Fibroblast of pulmonary artery (primary cell): ENCODE data around the gene TMEM273.

Experiments
- DNase-seq: peaks from one replicate; pipeline ENCODE4 v3.0.0-alpha.2; 2010; ENCODE audit warnings: low read depth
- H3K4me3 ChIP-seq: replicated peaks from 2 replicates; pipeline ENCODE4 v1.5.1; 2011; ENCODE audit warnings: low read depth, mild to moderate bottlenecking, control low read depth, low read length, moderate library complexity
- TF ChIP-seq, protein P1 (sequence below): IDR thresholded peaks from 2 replicates; pipeline ENCODE4 v1.5.1; 2011; ENCODE audit warnings: mild to moderate bottlenecking, control low read depth, low read length, inconsistent platforms; ENCODE audit errors: missing control alignments

The TMEM273 gene

DNA sequence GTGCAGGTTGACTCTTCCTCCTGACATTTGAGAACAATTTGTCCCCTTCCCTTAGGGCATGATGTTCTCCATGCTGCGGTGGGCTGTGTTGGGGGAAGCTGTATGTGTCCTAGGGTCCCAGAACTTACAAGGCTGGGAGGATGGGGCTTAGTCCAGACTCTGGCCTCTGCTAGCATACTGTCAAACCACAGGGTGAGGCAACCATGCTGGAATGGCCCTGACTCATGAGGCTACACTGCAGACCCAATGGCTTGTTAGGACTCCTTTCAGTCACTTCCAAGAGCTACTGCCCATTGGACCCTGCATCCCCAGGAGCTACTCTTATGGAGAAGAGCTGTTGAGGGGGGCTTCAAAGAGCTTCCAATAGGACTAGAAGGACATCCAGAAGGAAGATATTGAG is 34.2 kb downstream of the TMEM273 start:
- no peak for DNase-seq
- H3K4me3 ChIP-seq, result no peak overlapping the region
- TF ChIP-seq, protein P1, sequence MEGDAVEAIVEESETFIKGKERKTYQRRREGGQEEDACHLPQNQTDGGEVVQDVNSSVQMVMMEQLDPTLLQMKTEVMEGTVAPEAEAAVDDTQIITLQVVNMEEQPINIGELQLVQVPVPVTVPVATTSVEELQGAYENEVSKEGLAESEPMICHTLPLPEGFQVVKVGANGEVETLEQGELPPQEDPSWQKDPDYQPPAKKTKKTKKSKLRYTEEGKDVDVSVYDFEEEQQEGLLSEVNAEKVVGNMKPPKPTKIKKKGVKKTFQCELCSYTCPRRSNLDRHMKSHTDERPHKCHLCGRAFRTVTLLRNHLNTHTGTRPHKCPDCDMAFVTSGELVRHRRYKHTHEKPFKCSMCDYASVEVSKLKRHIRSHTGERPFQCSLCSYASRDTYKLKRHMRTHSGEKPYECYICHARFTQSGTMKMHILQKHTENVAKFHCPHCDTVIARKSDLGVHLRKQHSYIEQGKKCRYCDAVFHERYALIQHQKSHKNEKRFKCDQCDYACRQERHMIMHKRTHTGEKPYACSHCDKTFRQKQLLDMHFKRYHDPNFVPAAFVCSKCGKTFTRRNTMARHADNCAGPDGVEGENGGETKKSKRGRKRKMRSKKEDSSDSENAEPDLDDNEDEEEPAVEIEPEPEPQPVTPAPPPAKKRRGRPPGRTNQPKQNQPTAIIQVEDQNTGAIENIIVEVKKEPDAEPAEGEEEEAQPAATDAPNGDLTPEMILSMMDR, result no peak

DNA sequence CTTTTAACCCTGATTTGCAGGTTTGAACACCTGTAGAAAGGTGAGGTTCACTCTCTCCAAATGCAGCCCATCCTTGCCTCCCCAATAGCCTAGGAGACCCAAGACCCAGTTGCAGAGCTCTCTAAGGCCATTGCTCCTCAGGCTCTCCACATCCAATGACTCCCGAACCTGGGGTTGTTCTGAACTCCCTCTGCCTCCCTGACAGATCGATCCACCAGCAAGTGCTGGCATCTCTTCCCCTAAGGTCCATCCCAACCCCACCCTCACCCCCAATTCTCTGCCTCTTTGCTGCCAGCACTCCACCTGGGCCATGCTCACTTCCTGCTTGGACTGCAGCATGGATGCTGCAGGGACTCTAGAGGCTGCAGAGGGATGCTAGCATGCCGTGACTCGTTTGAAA is 35.1 kb downstream of the TMEM273 start:
- no peak for DNase-seq

DNA sequence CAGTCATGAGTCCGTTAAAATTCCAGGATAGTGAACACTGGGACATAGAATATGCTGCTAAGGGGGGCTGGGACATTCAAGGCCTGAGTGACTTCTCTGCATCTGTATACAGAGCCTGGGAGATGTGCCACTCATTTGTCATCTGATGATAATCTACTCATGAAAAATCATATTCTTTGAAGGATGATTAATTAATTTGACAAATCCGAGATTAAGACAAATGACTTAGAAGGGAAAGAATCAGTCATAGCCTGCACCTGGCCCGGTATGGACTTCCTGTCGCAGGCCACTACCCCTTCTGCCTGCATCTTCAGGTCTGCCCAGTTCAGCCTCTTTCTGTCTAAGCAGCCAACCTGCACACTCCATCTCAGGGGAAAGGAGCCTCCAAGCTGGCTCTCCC is 35.5 kb downstream of the TMEM273 start:
- no peak overlapping the region for H3K4me3 ChIP-seq
- DNase-seq, result no peak
- TF ChIP-seq, protein P1, result no peak

More for the DNA sequence above, 35.1 kb downstream of the TMEM273 start:
- TF ChIP-seq, protein P1, result no peak
- H3K4me3 ChIP-seq, result no peak overlapping the region

DNA sequence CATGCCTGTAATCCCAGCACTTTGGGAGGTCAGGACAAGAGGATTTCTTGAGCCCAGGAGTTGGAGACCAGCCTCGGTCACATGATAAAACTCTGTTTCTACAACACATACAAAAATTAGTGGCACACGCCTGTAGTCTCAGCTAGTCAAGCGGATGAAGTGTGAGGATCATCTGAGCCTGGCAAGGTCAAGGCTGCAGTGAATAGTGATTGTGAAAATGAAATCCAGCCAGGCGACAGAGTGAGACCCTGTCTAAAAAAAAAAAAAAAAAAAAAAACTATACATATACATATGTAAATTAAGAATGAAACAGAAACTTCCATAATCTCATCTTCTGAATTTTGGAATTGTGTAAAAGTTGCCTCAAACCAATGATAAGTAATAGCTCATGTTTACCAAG is 36.2 kb downstream of the TMEM273 start:
- TF ChIP-seq, protein P1, result no peak
- no peak for DNase-seq
- no peak overlapping the region for H3K4me3 ChIP-seq

DNA sequence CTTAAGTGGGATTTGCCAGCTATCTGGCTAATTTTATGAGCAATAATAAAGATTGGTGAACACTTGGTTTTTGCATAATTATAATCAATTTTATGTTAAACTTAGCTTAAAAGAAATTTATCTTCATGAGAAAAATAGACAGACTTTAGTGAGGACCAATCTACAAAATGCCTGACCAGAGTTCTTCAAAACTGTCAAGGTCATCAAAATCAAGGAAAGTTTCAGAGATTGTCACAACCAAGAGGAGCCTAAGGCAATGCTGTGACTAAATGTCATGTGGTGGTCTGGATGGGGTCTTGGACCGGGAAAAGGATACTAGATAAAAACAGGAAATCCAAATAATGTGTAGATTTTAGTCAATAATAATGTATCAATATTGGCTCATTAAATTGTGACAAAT is 36.7 kb downstream of the TMEM273 start:
- H3K4me3 ChIP-seq, result no peak overlapping the region
- no peak for DNase-seq
- TF ChIP-seq, protein P1, result no peak

DNA sequence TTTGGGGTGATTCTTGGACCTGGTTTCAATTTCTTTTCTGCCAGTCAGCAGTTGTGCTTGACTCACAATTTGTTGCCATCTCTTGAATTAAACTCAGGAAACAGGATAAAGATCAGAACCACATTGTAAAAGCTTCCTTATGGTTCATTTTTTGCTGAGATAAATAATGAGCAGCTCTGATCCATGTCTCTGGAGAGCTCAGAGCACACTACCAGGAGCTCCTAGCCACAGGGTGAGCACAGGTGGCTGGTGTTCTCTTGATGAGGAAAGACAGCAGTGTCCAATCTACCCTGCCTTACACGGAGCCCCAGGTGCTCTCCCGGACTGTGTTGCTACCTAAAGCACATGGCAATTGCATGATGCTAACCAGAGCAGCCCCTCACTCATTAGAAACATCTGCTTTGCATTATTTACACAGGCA is 37.2 kb downstream of the TMEM273 start:
- TF ChIP-seq, protein P1, result no peak
- H3K4me3 ChIP-seq, result no peak overlapping the region
- no peak for DNase-seq

DNA sequence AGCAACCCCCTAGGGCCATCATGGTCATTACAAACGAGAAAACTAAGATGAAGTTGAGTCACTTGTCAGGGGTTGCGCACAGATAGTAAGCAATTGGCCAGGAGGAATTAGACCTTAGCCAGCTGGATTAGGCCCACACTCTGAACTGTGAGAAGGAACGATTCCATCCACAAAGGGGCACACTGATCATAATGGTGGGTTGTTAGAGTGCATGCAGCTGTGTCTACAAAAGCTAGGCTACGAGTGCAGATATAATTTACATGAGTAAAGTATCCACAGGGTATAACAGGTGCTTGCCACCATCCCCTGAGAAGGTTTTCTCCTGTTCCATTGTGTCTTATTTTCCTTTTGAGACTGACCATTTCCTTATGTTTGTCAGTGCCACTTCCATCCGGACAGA is 37.8 kb downstream of the TMEM273 start:
- no peak overlapping the region for H3K4me3 ChIP-seq
- TF ChIP-seq, protein P1, result no peak
- DNase-seq, result no peak
